Measurements from ENCODE around the gene AIG1.

The AIG1 gene

GRCh38 chr6:143262859-143263258, 202.2 kb downstream of the AIG1 start:
- Histone ChIP-seq H3K36me3 (ENCODE audit: insufficient read depth, low read length) (no peaks in the 10 kb centered on the region), H3K4me3 (ENCODE audit: low read length) (no peak overlapping the region), H3K27me3 (ENCODE audit: control insufficient read depth, insufficient read depth, low read length) (no peaks in the 10 kb centered on the region), H3K9me3 (replicated peaks; ENCODE audit: low read length) (no peaks in the 10 kb centered on the region), H3K9ac (ENCODE audit: low read depth, low read length) (no peak overlapping the region), H3K4me2 (ENCODE audit: low read length) (no peak overlapping the region), H3K4me1 (ENCODE audit: control insufficient read depth, insufficient read depth, low read length) (no peaks in the 10 kb centered on the region)

DNA sequence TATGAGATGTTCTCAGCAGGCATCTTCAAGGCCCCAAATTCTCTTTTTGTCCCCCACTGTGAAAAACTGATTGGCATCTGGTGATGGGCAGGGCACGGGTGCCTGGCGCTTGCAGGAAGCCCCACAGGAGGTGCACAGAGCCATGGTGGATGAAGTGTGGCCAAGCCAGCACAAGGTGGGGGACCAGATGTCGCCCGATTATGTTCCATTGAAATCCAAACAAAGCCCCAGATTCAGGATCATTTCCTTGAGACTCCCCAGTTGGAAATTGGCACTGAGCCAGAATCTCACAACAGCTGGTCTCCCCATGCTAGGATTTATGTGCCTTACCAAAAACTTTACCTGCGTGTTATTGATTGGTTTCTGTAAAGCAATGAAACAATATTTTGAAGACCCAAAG, 203.7 kb downstream of the AIG1 start:
- Histone ChIP-seq H3K36me3 (ENCODE audit: insufficient read depth, low read length) (no peaks in the 10 kb centered on the region), H3K27me3 (ENCODE audit: control insufficient read depth, insufficient read depth, low read length) (no peaks in the 10 kb centered on the region), H3K9ac (ENCODE audit: low read depth, low read length) (no peak overlapping the region), H3K4me1 (ENCODE audit: control insufficient read depth, insufficient read depth, low read length) (no peaks in the 10 kb centered on the region), H3K4me2 (ENCODE audit: low read length) (no peak overlapping the region), H3K4me3 (ENCODE audit: low read length) (no peak overlapping the region), H3K9me3 (replicated peaks; ENCODE audit: low read length) (no peaks in the 10 kb centered on the region)

DNA sequence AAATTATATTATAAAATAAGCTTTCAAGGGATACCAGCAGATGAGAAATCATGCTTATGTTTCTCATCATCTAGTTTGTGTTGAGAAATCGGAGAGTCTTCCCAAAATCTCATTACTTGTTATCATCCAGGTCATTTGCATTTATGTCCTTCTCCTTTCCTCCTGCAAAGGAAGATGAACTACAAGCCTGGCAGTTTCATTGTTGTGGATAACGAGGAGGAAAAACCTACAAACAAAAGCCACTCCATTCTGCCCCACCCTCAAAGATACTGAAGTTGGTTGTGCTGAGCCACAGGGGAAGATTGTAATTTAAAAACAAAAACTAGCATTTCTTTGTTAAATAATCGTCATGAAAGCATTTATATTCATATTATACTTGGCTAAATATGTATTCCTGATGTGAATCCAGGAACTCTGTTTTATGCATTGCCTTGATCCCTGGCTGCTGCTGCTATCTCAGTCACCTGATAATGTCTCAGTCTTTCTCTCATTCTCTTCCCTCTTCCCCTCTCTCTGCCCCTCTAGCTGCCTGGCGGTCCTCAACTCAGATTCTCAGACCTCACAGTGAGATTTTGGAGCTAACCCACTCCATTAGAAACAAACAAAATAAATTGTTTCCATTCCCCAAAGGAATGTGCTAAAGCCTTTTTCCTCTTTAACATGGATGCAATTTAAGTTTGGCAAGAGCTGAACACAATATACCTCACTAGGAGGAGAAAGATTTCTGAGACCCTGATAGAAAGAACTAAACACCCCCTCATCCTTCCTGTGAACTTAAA, 204.5 kb downstream of the AIG1 start:
- no peak overlapping the region for H3K4me2 ChIP-seq (ENCODE audit: low read length)
- H3K9me3 ChIP-seq (replicated peaks; ENCODE audit: low read length), result no peaks in the 10 kb centered on the region
- H3K9ac ChIP-seq (ENCODE audit: low read depth, low read length), result no peak overlapping the region
- H3K36me3 ChIP-seq (ENCODE audit: insufficient read depth, low read length), result no peaks in the 10 kb centered on the region
- no peak overlapping the region for H3K4me3 ChIP-seq (ENCODE audit: low read length)
- no peaks in the 10 kb centered on the region for H3K4me1 ChIP-seq (ENCODE audit: control insufficient read depth, insufficient read depth, low read length)
- no peaks in the 10 kb centered on the region for H3K27me3 ChIP-seq (ENCODE audit: control insufficient read depth, insufficient read depth, low read length)

DNA sequence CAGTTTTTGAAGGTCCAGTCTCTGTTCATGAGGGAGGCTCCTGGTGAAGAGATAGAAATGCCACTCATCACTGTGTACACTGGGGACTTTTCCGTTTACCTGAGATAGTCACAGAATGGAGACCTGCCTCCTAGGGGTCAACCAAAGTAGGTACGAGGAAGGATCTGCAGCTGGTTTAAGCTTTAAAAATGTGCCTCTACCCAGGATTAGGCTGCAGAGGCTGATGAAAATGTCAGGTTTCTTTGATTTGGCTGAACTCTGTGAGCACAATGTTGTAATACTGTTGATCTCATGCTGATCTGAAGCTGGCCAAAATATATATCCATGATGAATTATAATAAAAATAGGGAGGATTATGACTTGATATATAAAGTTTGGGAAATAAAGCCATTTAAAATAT, 207.1 kb downstream of the AIG1 start:
- H3K4me1 ChIP-seq (ENCODE audit: control insufficient read depth, insufficient read depth, low read length), result peaks cover 8% of the 10 kb centered on the region
- no peaks in the 10 kb centered on the region for H3K9me3 ChIP-seq (replicated peaks; ENCODE audit: low read length)
- H3K9ac ChIP-seq (ENCODE audit: low read depth, low read length), result no peak overlapping the region
- no peaks in the 10 kb centered on the region for H3K27me3 ChIP-seq (ENCODE audit: control insufficient read depth, insufficient read depth, low read length)
- H3K4me3 ChIP-seq (ENCODE audit: low read length), result no peak overlapping the region
- no peak overlapping the region for H3K4me2 ChIP-seq (ENCODE audit: low read length)
- H3K36me3 ChIP-seq (ENCODE audit: insufficient read depth, low read length), result no peaks in the 10 kb centered on the region

DNA sequence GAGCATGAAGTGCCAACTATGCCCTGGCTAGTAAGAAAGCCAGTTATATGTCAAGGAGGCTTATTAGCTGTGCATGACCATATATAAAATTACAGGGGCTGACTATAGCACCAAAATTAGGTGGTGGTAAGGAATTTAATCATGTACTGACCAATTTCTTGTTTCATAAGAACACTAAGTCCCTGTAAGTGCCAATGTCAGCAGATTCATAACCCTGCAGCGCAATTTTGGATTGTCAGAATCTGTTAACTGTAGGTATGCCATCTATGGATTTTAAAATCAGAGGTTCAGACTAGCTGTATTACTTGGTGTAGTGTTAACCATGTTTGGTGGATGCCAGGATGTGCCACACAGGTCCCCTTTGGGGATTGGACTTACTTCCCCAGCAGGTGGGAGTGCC, 207.8 kb downstream of the AIG1 start:
- no peaks in the 10 kb centered on the region for H3K27me3 ChIP-seq (ENCODE audit: control insufficient read depth, insufficient read depth, low read length)
- no peaks in the 10 kb centered on the region for H3K9me3 ChIP-seq (replicated peaks; ENCODE audit: low read length)
- no peak overlapping the region for H3K4me2 ChIP-seq (ENCODE audit: low read length)
- H3K9ac ChIP-seq (ENCODE audit: low read depth, low read length), result no peak overlapping the region
- H3K36me3 ChIP-seq (ENCODE audit: insufficient read depth, low read length), result no peaks in the 10 kb centered on the region
- H3K4me1 ChIP-seq (ENCODE audit: control insufficient read depth, insufficient read depth, low read length), result peaks cover 8% of the 10 kb centered on the region
- no peak overlapping the region for H3K4me3 ChIP-seq (ENCODE audit: low read length)

- no peak overlapping the region for H3K4me3 ChIP-seq (ENCODE audit: low read length)
Measured at GRCh38 chr6:143270026-143270425, 209.3 kb downstream of the AIG1 start.

DNA sequence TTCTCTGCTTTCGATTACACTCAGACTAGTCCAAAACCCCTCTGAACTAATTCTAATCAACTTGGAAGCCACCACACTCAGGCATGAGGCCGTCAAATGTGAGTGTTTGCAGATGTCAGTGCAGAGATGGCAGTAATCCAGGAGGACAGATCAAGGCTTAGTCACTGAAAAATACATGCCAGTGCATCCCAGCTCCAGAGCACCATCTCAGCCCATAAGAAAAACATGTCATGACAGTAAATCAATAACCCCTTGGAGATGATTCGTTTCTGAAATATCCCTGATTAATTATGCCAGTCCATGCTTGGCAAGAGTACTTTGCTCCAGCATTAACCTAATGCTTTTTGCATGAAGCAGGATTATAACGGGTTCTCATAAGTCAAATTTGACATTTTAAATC, 210.3 kb downstream of the AIG1 start:
- H3K27me3 ChIP-seq (ENCODE audit: control insufficient read depth, insufficient read depth, low read length), result no peaks in the 10 kb centered on the region
- peaks cover 8% of the 10 kb centered on the region for H3K4me1 ChIP-seq (ENCODE audit: control insufficient read depth, insufficient read depth, low read length)
- H3K4me2 ChIP-seq (ENCODE audit: low read length), result no peak overlapping the region
- no peaks in the 10 kb centered on the region for H3K9me3 ChIP-seq (replicated peaks; ENCODE audit: low read length)
- H3K9ac ChIP-seq (ENCODE audit: low read depth, low read length), result no peak overlapping the region
- no peaks in the 10 kb centered on the region for H3K36me3 ChIP-seq (ENCODE audit: insufficient read depth, low read length)
- H3K4me3 ChIP-seq (ENCODE audit: low read length), result no peak overlapping the region

More at GRCh38 chr6:143270026-143270425, 209.3 kb downstream of the AIG1 start:
- no peaks in the 10 kb centered on the region for H3K27me3 ChIP-seq (ENCODE audit: control insufficient read depth, insufficient read depth, low read length)
- H3K4me2 ChIP-seq (ENCODE audit: low read length), result no peak overlapping the region
- peaks cover 8% of the 10 kb centered on the region for H3K4me1 ChIP-seq (ENCODE audit: control insufficient read depth, insufficient read depth, low read length)
- H3K9me3 ChIP-seq (replicated peaks; ENCODE audit: low read length), result no peaks in the 10 kb centered on the region
- H3K36me3 ChIP-seq (ENCODE audit: insufficient read depth, low read length), result no peaks in the 10 kb centered on the region
- H3K9ac ChIP-seq (ENCODE audit: low read depth, low read length), result no peak overlapping the region

GRCh38 chr6:143276436-143276835, 215.7 kb downstream of the AIG1 start:
- H3K4me3 ChIP-seq (ENCODE audit: low read length), result no peak overlapping the region
- H3K4me1 ChIP-seq (ENCODE audit: control insufficient read depth, insufficient read depth, low read length), result no peaks in the 10 kb centered on the region
- no peaks in the 10 kb centered on the region for H3K9me3 ChIP-seq (replicated peaks; ENCODE audit: low read length)
- no peaks in the 10 kb centered on the region for H3K27me3 ChIP-seq (ENCODE audit: control insufficient read depth, insufficient read depth, low read length)
- H3K9ac ChIP-seq (ENCODE audit: low read depth, low read length), result no peak overlapping the region
- H3K4me2 ChIP-seq (ENCODE audit: low read length), result no peak overlapping the region
- no peaks in the 10 kb centered on the region for H3K36me3 ChIP-seq (ENCODE audit: insufficient read depth, low read length)

GRCh38 chr6:143279385-143279784, 218.7 kb downstream of the AIG1 start:
- Histone ChIP-seq H3K4me1 (ENCODE audit: control insufficient read depth, insufficient read depth, low read length) (peaks cover 2% of the 10 kb centered on the region), H3K27me3 (ENCODE audit: control insufficient read depth, insufficient read depth, low read length) (no peaks in the 10 kb centered on the region), H3K4me2 (ENCODE audit: low read length) (no peak overlapping the region), H3K9ac (ENCODE audit: low read depth, low read length) (no peak overlapping the region), H3K9me3 (replicated peaks; ENCODE audit: low read length) (no peaks in the 10 kb centered on the region), H3K36me3 (ENCODE audit: insufficient read depth, low read length) (no peaks in the 10 kb centered on the region), H3K4me3 (ENCODE audit: low read length) (no peak overlapping the region)

- no peaks in the 10 kb centered on the region for H3K36me3 ChIP-seq (ENCODE audit: insufficient read depth, low read length)
- no peaks in the 10 kb centered on the region for H3K27me3 ChIP-seq (ENCODE audit: control insufficient read depth, insufficient read depth, low read length)
- peaks cover 4% of the 10 kb centered on the region for H3K4me1 ChIP-seq (ENCODE audit: control insufficient read depth, insufficient read depth, low read length)
- H3K4me3 ChIP-seq (ENCODE audit: low read length), result no peak overlapping the region
- H3K9me3 ChIP-seq (replicated peaks; ENCODE audit: low read length), result no peaks in the 10 kb centered on the region
- H3K4me2 ChIP-seq (ENCODE audit: low read length), result no peak overlapping the region
- H3K9ac ChIP-seq (ENCODE audit: low read depth, low read length), result no peak overlapping the region
Measured at GRCh38 chr6:143283887-143284645, 223.4 kb downstream of the AIG1 start.

DNA sequence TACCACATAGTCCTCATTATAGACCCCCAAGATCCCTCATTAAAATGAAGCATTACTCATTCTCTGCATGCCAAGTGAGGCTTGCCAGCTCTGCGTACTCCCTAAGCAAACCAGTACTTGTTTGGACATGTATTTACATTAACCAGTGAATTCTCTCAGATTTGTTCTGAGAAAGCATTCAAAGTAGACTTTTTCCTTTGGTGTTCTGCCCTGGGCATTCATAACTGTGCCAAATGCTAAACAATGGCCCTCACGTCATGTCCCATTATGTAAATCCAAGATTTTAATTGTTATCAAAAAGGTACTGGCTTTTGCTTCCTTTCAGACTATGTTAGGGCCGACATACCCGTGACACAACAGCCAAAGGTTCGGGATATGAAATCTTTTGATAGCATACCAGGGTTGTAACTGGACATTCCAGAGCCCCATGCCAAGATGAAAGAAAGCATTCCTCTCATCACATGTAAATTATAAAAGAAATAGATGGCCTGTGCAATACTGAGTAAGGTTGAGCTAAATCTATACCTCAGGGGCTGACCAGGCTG, 225.6 kb downstream of the AIG1 start:
- H3K4me1 ChIP-seq (ENCODE audit: control insufficient read depth, insufficient read depth, low read length), result peaks cover 4% of the 10 kb centered on the region
- H3K9me3 ChIP-seq (replicated peaks; ENCODE audit: low read length), result no peaks in the 10 kb centered on the region
- H3K4me2 ChIP-seq (ENCODE audit: low read length), result no peak overlapping the region
- H3K9ac ChIP-seq (ENCODE audit: low read depth, low read length), result no peak overlapping the region
- no peaks in the 10 kb centered on the region for H3K36me3 ChIP-seq (ENCODE audit: insufficient read depth, low read length)
- no peak overlapping the region for H3K4me3 ChIP-seq (ENCODE audit: low read length)
- no peaks in the 10 kb centered on the region for H3K27me3 ChIP-seq (ENCODE audit: control insufficient read depth, insufficient read depth, low read length)

Data from skeletal muscle satellite cell (primary cell).